Effector memory CD4-positive, alpha-beta T cell (primary cell): ENCODE data around the gene ADIG.

Experiments
- DNase-seq, 3 donors: peaks; one replicate each; pipeline ENCODE4 v3.0.0-alpha.2; 2020
- H3K27ac ChIP-seq: 2 replicates; pipeline ENCODE4 v1.7.0; 2013; ENCODE audit warnings: mild to moderate bottlenecking, low read length, moderate library complexity; ENCODE audit not compliant: insufficient read depth, poor library complexity, severe bottlenecking
- H3K27me3 ChIP-seq: replicated peaks from 2 replicates; pipeline ENCODE4 v1.7.0; 2013; ENCODE audit warnings: mild to moderate bottlenecking, low read length; ENCODE audit not compliant: insufficient read depth, control insufficient read depth, poor library complexity, severe bottlenecking
- H3K36me3 ChIP-seq: 2 replicates; pipeline ENCODE4 v1.7.0; 2013; ENCODE audit warnings: mild to moderate bottlenecking, low read length, moderate library complexity; ENCODE audit not compliant: control insufficient read depth, insufficient read depth
- H3K4me1 ChIP-seq: 2 replicates; pipeline ENCODE4 v1.7.0; 2013; ENCODE audit warnings: low read length, mild to moderate bottlenecking; ENCODE audit not compliant: control insufficient read depth, insufficient read depth, poor library complexity, severe bottlenecking
- H3K4me3 ChIP-seq: 2 replicates; pipeline ENCODE4 v1.7.0; 2013; ENCODE audit warnings: low read length, low read depth, mild to moderate bottlenecking; ENCODE audit not compliant: insufficient read depth, poor library complexity, severe bottlenecking
- H3K9me3 ChIP-seq: 2 replicates; pipeline ENCODE4 v1.7.0; 2013; ENCODE audit warnings: mild to moderate bottlenecking, low read length, moderate library complexity; ENCODE audit not compliant: control insufficient read depth
- total RNA-seq, 3 donors: gene quantifications; one replicate each; lab custom pipeline; 2026; lab: John Stamatoyannopoulos, UW

ADIG gene
- 0 reads per million in 3 donors for total RNA-seq

DNA sequence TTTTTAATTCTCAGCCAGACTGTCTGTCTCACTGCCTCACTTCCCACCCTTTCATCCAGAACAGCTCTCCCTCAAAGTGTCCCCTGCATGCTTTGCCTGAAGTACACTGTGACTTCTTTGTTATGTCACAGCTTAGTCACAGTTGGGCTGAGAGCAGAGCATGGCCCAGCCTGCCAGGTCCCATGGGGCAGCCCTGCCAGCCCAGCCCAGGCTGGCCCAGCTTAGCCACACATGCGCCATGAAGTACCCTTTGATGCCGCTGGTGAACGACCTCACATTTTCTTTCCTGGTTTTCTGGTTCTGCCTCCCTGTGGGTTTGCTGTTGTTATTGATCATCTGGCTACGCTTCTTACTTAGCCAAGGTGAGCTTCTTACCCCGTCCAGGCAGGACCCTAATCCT lies at the start of gene ADIG:
TSS of gene ADIG (plus strand) at position 185 of the 400 bp plus-strand sequence. CDS start at position 239, 54 bp downstream.
- H3K4me1 ChIP-seq, result no peaks in the 10 kb centered on the region
- H3K27me3 ChIP-seq, result no peaks in the 10 kb centered on the region
- H3K36me3 ChIP-seq, result peaks cover 4% of the 10 kb centered on the region
- no peak within 1 kb of the TSS for H3K27ac ChIP-seq
- H3K4me3 ChIP-seq, result no peak within 1 kb of the TSS
- no peaks in the 10 kb centered on the region for H3K9me3 ChIP-seq
- DNase-seq, result no peak

DNA sequence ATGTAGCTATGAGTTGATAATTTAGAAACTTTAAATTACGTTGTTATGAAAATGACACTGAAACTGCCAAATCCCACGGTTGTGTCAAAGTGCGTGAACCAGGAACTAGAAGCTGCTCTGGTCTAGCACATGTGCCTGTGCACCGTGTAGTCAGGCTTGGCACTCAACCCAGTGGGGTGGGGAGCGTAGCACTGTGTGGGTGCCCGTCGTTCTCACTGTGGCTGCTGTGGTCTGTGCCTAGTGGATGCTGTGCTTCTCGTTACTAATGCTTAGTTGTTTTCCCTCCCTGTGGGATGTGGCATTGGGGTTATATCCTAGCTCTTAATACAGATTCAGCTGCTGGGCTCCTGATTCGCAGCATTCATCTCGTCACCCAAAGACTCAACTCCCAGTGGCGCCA lies 46.2 kb upstream of the ADIG start:
- H3K4me1 ChIP-seq, result no peaks in the 10 kb centered on the region
- no peaks in the 10 kb centered on the region for H3K9me3 ChIP-seq
- H3K27ac ChIP-seq, result no peak overlapping the region
- H3K27me3 ChIP-seq, result no peaks in the 10 kb centered on the region
- H3K4me3 ChIP-seq, result no peak overlapping the region
- peaks cover 73% of the 10 kb centered on the region for H3K36me3 ChIP-seq
- DNase-seq, result no peak

DNA sequence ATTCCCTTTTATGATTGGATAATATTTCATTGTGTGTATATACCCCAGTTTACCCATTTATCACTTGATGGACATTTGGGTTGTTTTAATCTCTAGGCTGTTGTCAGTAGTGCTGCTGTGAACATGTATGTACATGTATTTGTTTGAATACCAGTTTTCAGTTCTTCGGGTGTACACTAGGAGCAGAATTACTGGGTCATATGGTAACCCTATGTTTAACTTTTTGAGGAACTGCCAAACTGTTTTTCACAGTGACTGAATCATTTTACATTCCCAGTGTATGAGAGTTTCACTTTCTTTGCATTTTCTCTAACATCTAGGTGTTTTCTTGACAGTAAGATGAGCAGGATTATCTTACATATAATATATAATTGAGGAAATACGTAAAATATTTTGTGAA lies 44.7 kb upstream of the ADIG start:
- Histone ChIP-seq H3K9me3 (no peaks in the 10 kb centered on the region), H3K36me3 (peaks cover 83% of the 10 kb centered on the region), H3K27me3 (no peaks in the 10 kb centered on the region), H3K4me3 (no peak overlapping the region), H3K27ac (no peak overlapping the region), H3K4me1 (no peaks in the 10 kb centered on the region)
- DNase-seq, result no peak

DNA sequence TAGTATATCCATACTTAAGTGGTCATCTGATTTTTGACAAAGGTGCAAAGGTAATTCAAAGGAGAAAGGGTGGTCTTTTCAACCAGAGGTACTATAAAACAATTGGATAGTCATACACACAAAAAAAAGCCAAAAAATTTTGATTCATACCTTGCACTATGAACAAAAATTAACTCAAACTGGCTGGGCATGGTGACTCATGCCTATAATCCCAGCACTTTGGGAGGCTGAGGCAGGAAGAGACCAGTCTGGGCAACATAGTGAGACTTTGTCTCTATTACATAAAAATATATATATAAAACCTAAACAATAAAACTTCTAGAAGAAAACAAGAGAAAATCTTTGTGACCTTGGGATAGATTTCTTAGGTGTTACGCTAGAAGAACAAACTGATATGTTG lies 43.8 kb upstream of the ADIG start:
- H3K36me3 ChIP-seq, result peaks cover 87% of the 10 kb centered on the region
- no peaks in the 10 kb centered on the region for H3K9me3 ChIP-seq
- no peaks in the 10 kb centered on the region for H3K27me3 ChIP-seq
- no peak overlapping the region for H3K27ac ChIP-seq
- DNase-seq, result no peak
- no peaks in the 10 kb centered on the region for H3K4me1 ChIP-seq
- H3K4me3 ChIP-seq, result no peak overlapping the region

DNA sequence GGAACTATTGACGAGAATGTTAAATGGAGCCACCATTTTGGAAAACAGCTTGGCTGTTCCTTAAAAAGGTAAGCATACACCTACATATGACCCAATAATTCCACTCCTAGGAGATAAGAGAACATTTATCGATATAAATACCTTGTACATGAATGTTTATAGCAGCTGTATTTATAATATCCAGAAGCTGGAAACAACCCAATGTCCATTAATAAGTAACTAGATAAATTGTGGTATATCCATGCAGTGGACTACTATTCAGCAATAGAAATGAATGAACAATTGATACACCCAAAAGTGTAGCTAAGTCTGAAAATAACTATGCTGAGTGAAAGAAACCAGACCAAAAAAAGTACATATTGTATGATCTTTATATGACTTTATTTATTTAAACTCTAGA lies 42.2 kb upstream of the ADIG start:
- peaks cover 85% of the 10 kb centered on the region for H3K36me3 ChIP-seq

DNA sequence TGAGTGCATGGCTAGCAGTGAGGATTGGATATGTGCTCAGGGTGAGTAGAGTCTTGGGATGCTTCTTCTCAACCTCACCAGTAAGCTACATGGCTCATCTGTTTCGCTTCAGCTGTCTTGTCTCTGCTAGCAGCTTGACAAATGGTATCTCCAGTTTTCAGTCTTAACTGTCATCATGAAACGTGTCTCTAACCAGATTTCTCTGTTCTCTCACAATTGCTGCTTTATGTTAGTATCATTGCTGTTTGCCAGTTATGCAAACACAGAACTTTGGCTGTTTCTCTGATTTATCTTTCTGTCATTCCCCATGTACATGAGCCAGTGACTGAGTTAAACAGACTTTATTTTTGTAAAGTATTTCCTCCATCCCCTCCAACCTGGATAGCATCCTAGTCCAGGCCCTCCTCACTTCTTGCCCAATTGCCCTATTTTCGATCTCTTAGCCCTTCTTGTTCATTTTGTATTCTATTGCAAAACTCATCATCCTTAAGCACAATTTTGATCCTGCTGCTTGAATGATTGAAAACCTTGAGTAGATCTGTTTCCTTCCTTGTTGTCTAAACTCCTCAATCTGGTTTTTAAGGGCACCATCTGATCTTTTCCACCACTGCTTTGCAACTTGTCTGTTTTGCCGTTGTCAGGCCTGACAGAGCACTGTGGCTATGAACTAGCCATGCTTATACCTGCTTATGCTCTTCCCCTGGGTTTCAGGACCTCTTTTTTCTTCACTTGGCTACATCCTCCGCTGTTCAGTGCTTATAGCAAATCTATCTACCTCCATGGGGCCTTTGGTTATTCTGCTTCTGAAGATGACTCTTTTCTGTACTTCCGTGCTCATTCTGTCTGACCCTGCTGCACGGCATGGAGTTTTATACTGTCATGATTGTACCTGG lies 37.7 kb upstream of the ADIG start:
- Histone ChIP-seq H3K4me3 (no peak overlapping the region), H3K36me3 (peaks cover 88% of the 10 kb centered on the region), H3K4me1 (no peaks in the 10 kb centered on the region), H3K27ac (no peak overlapping the region), H3K9me3 (no peaks in the 10 kb centered on the region), H3K27me3 (no peaks in the 10 kb centered on the region)
- no peak for DNase-seq

More for the DNA sequence above, 42.2 kb upstream of the ADIG start:
- DNase-seq, result no peak
- H3K4me3 ChIP-seq, result no peak overlapping the region
- no peaks in the 10 kb centered on the region for H3K27me3 ChIP-seq
- H3K9me3 ChIP-seq, result no peaks in the 10 kb centered on the region
- H3K4me1 ChIP-seq, result no peaks in the 10 kb centered on the region
- H3K27ac ChIP-seq, result no peak overlapping the region

DNA sequence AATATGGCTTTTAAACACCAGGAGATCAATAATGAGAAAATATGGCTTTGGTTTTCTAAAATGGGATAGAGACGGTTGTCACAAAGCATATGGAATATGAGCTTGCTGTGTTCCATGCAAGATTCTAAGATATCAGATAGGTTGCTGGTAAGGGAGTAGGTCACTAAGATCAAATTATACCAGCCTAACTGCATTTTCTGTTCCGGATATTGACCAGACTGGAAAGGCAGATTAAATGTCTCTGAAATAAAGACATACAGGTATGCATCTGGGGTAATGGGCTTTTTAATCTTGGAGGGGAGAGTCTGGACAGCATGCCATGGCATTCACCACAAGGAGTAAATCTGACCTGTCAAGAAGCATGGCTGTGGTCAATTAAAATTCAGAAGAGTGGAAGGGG lies 35.2 kb upstream of the ADIG start:
- H3K27me3 ChIP-seq, result no peaks in the 10 kb centered on the region
- H3K36me3 ChIP-seq, result peaks cover 78% of the 10 kb centered on the region
- DNase-seq, result no peak
- no peak overlapping the region for H3K4me3 ChIP-seq
- H3K9me3 ChIP-seq, result no peaks in the 10 kb centered on the region
- H3K27ac ChIP-seq, result no peak overlapping the region
- H3K4me1 ChIP-seq, result no peaks in the 10 kb centered on the region

DNA sequence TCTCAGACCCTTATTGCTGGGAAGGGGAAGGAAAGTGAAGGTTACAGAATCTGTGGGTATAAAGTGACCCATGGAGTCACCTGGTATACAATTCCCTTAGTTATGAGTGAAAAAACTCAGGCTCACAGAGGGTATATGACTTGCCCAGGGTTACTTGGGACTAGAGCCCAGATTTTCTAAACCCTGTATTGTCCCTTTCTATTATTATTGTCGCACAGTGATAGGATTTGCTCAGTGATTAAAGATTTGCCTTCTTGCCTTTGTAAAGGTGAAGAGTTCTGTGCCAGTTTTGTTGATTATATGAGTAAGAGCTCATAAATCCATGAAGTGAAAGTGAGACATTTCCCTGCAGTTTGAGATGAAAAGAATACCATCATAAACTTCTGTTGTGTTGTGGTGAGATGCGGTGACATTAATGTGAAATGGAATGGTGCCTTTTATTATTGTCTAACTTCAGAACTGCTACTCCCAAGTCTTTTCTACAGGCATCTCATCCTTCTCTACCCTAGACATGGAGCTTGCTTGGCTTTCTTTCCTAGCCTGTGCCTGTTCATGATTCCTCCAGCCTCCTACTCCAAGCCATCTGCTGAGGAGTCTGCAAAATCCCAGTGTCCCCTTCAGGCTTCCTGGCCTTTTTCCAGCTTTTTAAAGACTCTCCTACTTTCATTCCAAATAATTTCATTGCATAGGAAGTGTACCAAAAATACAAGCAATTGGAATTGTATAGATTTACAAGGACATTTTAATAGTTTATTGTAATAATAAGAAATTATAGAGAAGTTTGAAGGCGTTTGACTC lies 33.5 kb upstream of the ADIG start:
- H3K4me1 ChIP-seq, result no peaks in the 10 kb centered on the region
- no peaks in the 10 kb centered on the region for H3K9me3 ChIP-seq
- peaks cover 77% of the 10 kb centered on the region for H3K36me3 ChIP-seq
- H3K4me3 ChIP-seq, result no peak overlapping the region
- DNase-seq, result no peak
- no peaks in the 10 kb centered on the region for H3K27me3 ChIP-seq
- H3K27ac ChIP-seq, result no peak overlapping the region

DNA sequence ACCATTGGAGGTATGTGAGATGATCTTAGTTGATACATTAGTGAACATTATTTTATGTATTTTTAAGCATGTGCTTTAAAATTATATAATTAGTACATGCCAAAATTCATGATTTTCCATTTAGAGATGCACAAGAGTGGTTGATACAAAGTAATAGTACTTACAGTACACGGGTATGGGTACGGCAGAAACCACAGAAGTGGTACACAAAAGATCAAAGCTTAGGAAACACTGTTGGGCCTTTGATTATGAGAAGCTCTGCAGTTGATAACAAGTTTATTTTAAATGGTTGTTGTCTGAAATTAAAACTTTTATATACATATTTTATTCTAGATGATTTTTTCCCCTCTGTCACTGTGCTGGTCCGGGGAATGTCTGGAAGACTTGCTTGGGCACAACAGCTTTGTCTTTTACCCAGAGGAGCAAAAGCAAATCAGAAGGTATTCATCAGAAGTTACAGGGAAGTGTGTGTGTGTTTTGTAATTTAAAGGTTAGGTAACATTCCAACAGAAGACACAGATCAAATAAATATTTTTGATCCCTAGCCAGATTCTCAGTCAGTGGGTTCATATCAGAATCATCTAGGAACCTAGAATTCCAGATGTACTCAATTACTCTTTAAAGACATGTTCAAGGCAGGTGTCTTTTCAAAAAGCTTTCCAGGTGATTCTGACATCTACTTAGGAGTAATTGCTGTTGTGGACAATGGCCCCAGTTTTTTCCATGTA lies 32.5 kb upstream of the ADIG start:
- H3K27me3 ChIP-seq, result no peaks in the 10 kb centered on the region
- H3K27ac ChIP-seq, result no peak overlapping the region
- DNase-seq, result no peak
- no peaks in the 10 kb centered on the region for H3K4me1 ChIP-seq
- H3K9me3 ChIP-seq, result no peaks in the 10 kb centered on the region
- no peak overlapping the region for H3K4me3 ChIP-seq
- H3K36me3 ChIP-seq, result peaks cover 79% of the 10 kb centered on the region
